Fibroblast of peridontal ligament (primary cell): ENCODE measurements around the gene MNT.
"Not testable (repeated sequence)": the region's sequence is repeated elsewhere in the genome, so short reads cannot be mapped to it uniquely, and the experiment has no call there.

ENCODE experiments used
- DNase-seq: peaks from one replicate; pipeline ENCODE4 v3.0.0-alpha.2; 2010; ENCODE audit errors: extremely low read depth

Gene MNT, protein sequence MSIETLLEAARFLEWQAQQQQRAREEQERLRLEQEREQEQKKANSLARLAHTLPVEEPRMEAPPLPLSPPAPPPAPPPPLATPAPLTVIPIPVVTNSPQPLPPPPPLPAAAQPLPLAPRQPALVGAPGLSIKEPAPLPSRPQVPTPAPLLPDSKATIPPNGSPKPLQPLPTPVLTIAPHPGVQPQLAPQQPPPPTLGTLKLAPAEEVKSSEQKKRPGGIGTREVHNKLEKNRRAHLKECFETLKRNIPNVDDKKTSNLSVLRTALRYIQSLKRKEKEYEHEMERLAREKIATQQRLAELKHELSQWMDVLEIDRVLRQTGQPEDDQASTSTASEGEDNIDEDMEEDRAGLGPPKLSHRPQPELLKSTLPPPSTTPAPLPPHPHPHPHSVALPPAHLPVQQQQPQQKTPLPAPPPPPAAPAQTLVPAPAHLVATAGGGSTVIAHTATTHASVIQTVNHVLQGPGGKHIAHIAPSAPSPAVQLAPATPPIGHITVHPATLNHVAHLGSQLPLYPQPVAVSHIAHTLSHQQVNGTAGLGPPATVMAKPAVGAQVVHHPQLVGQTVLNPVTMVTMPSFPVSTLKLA

DNA sequence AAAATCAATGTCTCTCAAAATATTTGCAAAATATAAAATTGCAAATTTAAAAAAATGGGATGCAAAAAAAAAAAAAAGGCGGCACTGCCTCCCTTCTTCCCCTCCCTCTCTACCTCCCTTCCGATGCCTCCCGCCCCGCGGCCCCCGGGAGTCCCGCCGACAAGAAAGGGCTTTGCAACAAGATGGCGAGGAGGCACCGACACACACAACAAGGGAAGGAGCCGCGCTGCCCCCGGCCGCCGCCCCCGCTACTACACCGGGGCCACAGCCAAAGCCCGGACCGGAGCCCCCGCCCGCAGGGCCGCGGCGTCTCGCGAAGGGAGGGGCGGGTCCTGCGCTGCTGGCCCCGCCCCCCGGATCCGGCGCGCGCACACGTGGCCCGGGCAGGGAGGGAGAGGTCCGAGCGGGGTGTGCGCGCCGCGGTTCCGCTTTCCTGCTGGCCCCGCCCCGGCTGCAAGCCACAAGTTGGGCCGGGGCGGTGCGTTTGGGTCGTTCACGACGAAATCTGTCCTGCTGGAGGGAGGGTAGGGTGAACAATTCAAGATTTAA is at the start of gene MNT:
Gene MNT, minus strand, starts transcription at position 184 of the 549 bp plus-strand sequence. CDS start 348 bp downstream, outside the sequence.
- DNase-seq: no peak

DNA sequence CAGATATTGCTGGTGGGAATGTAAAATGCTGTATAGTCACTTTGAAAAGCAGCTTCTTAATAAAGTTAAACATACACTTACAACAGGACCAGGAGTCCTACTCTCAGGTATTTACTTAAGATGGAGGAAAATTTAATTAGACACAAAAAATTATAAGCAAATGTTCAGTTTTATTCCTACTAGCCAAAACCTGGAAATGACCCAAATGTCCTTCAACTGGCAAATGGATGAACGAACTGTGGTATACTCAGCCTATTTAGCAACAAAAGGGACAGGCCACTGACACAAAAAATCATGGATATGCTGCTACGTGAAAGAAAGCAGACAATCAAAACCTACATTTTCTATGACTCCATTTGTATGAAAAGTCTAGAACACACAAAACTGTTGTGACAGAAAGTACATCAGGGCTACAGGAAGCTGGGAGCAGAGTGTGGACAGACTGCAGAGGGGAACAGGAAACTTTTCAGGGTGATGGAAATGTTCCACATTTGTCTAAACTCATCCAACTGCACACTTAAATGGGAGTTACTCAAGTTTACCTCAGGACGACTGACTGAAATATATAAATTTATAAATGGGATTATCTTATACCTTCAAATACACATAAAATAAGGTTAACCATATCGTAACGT is 49.3 kb upstream of the MNT start:
- no peak for DNase-seq

DNA sequence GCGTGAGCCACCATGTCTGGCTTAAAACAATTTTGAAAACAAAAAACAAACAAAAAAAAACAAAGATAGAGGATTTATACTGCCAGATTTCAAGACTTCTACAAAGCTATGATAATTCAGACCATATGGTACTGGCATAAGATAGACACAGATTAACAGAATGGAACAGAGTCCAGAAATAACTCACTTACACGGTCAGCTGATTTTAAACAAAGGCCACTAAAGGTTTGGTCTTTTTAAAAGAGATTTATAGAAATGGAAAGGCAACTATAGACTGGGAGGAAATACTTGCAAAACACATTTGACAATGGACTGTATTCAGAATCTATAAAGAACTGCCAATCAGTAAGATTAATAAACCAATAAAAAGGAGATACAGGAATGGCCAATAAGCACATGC is 48.6 kb upstream of the MNT start:
- DNase-seq: peak; percentile 84

DNA sequence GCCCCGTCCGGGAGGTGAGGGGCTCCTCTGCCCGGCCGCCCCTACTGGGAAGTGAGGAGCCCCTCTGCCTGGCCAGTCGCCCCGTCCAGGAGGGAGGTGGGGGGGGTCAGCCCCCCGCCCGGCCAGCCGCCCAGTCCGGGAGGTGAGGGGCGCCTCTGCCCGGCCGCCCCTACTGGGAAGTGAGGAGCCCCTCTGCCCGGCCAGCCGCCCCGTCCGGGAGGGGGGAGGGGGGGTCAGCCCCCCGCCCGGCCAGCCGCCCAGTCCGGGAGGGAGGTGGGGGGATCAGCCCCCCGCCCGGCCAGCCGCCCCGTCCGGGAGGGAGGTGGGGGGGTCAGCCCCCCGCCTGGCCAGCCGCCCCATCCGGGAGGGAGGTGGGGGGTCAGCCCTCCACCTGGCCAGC is 46.6 kb upstream of the MNT start:
- not testable (repeated sequence) for DNase-seq

DNA sequence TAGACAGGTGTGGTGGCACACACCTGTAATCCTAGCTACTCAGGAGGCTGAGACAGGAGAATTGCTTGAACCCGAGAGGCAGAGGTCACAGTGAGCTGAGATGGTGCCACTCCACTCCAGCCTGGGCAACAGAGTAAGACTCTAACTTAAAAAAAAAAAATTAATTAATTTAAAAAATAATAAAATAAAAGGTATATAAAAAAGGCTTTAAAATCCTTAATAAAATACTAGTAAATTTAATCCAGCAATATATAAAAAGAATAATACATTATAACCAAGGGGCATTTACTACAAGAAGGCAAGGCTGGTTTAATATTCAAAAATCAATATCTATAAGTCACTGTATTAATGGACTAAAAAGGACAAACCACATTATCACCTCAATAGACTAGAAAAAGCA is 44.8 kb upstream of the MNT start:
- no peak for DNase-seq

DNA sequence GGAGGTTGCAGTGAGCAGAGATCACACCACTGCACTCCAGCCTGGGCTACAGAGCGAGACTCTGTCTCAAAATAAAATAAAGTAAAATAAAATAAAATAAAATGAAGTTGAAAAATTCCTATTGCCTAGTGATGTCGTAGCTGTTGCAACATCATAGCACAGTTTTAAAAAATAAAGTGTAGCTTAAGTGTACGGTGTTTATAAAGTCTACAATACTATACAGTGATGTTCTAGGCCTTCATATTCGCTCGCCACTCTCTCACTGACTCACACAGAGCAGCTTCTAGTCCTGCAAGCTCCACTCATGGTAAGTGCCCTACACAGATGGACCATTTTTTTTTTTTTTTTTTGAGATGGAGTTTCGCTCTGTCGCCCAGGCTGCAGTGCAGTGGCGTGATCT is 43.5 kb upstream of the MNT start:
- DNase-seq: peak; percentile 35

DNA sequence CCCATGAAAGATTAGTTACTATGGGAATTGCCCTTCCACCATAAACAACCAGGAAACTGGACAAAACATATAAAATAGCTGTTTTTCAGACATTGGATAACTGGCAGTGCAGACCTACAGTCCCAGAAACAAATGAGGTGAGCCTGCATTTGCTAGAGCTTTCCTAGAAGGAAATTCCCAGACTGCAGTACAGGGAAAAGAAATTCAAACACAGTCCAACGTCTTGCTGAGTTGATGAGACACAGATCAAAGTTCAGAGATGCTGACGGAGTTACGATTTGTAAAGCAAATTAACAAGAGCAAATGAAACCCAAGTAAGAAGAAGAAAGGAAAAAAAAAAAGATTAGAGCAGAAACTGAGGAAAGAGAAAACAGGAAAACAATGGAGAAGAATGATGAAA is 41.3 kb upstream of the MNT start:
- peak; percentile 53 for DNase-seq

DNA sequence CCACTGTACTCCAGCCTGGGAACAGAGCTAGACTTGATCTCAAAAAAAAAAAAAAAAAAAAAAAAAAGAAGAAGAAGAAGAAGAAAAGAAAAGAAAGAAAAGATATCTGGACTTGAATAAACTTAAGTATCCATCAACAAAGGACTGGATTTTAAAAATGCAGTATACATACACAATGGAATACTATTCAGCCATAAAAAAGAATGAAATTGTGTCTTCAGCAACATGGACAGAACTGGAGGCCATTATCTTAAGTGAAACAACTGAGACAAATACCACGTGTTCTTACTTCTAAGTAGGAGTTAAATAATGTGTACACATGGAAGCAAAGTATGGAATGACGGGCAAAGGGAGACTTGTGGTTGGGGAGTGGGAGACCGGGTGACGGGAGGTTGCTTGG is 40.1 kb upstream of the MNT start:
- DNase-seq: no peak

DNA sequence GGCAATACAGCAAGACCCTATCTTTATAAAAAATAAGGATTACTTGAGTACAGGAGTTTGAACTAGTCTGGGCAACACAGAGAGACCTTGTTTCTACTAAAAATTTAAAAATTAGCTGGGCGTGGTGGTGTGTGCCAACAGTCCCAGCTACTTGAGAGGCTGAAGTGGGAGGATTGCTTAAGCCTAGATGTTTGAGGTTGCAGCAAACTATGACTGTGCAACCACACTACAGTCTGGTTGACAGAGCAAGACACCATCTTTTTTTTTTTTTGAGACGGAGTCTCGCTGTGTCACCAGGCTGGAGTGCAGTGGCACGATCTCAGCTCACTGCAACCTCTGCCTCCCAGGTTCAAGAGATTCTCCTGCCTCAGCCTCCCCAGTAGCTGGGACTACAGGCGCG is 39.1 kb upstream of the MNT start:
- DNase-seq: peak; percentile 91

DNA sequence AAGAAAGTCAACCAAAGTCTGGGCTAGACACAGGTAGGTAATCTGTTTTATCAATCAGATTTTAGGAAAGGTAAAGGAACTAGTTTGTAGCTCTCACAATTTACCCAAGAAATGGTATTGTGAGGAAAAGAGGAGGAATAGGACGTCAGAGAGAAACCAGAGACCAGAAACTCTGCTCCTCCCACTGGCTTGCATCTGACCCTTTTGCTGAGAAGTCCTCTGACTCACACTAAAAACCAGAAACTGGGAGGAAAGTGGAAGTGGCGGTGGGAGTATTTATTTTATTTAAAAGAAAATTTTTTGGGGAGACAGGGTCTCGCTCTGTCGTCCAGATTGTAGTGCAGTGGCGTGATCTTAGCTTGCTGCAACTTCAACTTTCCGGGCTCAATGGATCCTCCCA is 38.0 kb upstream of the MNT start:
- peak; percentile 89 for DNase-seq

DNA sequence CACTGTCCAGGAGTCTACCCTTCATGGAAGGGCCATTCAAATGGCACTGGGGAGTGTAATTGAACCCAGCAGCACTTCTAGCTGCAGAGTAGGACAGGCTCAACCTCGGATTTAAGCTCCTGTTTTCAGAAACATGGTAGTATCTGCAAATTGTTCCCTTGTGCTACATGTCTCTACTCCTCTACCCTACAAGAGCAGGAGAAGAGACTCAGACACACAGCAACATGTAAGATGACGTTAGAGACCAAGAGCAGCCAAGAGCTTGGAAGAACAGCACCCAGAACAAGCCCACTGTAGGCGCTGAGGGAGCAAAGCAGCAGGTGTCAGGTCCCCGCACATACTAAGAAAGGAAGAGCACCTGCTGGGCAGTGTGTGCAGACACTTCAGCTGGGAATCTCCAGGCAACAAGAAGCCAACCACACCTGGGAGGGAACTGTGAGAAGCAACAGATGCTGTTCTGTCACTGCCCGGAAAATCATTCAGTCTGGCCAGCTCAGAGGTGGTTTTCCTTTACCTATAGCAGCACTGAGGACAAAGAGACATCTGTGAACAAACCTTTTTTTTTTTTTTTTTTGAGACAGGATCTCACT is 35.6 kb upstream of the MNT start:
- DNase-seq: no peak

DNA sequence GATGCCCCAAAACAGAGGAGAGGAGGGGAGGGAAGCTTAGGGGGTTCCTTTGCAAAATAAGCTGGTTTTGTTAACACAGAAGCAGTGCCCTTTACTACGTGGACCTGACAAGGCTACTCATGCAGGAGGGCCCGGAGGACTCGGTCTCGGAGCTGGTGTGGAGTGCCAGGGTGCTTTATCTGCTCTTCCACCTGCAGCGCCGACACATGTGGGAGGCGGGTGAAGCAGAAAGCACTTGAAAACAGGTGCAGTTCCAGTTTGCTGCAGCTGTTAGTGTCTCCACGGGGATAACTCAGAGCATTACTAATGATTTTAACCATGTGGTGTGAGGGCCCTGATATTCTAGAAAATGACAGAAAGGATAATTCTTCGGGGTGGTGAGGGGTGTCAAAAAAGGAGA is 35.0 kb upstream of the MNT start:
- DNase-seq: no peak

DNA sequence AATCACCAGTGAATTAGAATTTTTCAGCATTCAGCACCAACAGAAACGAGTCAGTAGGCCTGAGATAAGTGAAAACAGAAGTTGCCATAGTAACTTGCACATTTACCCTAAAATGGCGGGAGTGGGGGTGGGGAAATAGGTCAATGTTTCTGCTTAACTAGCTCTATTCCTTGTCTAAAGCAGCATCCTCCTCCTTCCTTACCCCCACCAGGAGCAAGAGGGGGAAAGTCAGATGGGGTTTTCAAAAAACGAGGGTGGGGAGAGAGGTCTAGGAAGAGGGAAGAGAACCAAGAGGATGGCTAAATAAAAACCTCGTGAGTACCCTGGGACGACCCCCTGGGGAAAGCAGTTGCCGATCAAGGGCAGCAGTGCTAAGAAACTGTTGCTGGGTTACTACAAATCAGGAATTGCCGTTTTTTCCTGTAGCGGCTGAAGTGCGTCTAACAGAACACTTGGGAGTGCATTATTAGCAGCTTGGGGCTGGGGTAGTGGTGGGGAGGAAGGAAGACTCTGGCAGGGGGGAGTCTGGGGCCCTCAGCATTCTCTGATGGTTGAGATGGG is 34.4 kb upstream of the MNT start:
- peak; percentile 85 for DNase-seq

DNA sequence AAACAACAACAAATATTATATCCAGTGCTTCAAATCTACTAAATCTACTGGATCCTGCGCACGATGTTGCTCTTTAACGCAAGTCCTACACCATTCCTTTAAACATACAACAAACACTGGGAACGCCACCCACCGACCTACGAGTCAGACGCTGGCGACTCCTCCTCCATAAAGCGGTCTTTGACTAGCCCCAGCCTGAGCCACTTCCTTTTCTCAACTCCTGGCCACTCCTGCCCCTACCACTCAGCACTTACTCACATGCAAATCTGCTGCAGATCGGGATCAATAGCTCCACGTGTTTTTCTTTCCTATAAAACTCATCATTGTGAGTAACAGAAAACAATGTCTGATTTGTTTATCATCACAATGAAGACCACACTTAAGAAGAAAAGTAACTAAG is 32.8 kb upstream of the MNT start:
- peak; percentile 28 for DNase-seq

DNA sequence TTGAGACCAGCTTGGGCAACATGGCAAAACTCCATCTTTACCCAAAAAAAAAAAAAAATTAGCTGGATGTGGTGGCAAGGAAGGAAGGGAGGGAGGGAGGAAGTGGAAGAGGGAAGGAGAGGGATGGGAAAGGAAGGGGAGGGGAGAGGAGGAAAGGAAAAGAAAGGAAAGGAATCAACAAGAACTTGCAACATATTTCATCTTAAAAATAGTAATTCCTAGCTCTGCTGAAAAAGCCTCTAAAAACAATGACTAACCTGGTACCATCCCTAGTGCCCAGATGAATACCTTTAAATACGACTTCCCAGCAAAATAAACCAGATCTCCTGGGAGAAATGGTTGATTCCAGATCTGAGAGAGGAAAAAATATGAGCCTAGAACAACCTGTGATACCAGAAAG is 27.1 kb upstream of the MNT start:
- no peak for DNase-seq

DNA sequence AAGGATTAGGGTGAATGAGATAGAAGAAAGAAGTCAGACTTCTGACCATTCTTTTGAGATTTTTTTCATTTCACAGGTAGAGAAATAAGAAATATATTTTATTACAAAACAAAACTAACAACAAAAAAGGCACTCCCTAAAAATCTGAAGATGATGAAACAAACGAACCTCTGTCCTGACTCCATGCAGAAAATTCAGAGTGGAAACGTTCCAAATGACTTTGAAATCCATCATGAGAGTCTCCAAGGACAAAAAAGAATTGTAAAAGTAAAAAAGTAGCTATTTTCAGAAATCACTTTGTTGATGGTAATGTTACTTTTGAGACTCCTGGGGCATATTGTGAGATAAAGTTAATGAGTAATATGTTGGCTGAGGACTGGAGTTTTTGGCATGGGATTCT is 26.4 kb upstream of the MNT start:
- DNase-seq: no peak

DNA sequence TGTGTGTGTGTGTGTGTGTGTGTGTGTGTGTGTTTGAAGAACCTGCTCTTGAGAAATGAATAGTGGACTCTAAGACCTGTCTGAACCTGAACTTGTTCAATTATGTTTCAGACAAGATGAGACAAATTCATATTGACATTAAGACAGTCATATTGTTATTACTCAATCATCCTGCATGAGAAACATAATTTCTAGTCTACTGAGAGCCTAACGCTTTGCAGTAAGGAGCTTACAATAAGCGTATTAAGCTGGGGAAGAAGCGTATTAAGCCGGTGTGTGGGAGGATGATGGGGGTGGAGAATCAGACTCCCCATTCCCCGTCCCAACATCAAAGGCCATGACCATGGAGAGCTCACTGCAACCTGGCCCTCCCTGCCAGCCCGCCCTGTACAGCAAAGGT is 22.4 kb upstream of the MNT start:
- no peak for DNase-seq

DNA sequence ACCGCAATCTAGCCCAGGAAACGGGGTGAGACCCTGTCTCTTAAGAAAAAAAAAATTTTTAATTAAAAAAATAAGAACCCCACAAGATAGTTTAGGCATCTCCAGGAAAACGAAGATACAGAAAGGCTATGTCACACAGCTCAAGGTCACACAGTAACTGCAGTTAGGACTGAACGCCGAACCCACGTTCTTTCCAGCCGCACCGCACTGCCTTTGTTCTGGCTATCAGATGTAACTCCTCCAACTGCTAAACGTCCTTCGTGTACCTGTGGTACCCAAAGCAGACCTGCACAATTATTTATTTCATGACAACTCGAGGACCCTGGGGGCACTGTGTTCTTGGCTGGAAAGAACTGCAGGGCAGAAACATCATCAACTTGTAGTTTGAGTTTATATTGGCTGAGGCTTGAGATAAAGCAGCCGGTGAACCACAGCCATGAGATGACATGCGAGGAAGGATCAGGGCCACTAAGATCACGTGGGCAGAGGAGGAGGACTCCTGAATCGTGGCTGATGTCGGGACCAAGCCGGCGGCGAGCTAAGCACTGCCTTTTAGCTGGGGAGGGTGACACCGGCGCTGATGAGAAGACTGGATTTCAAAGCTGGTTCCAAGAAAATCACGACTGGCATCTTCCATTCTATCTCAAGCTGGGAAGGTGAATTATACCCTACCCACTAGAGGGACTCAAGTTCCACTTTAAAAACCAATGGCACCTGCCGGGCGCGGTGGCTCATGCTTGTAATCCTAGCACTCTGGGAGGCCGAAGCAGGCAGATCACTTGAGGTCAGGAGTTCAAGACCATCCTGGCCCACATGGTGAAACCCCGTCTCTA is 20.7 kb upstream of the MNT start:
- no peak for DNase-seq

DNA sequence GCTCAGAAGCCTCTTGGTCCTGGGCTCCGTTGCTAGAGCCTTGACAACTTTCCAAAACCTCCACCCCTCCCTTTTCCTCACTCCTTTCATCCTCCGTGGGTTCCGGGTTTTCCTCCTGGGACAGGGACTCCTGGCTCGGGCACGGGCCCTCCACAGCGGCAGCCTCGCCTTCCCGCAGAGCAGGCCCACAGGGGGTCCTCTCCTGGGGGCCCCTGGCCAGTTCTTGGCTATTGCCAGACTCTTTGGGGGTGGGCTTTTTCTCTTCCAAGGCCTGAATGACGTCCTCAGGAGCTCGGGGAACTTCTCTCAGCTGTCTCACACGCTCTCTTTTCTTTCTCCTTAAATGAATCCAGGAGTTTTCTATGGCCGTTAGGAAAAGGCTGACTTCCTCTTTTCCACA is 19.3 kb upstream of the MNT start:
- DNase-seq: no peak

DNA sequence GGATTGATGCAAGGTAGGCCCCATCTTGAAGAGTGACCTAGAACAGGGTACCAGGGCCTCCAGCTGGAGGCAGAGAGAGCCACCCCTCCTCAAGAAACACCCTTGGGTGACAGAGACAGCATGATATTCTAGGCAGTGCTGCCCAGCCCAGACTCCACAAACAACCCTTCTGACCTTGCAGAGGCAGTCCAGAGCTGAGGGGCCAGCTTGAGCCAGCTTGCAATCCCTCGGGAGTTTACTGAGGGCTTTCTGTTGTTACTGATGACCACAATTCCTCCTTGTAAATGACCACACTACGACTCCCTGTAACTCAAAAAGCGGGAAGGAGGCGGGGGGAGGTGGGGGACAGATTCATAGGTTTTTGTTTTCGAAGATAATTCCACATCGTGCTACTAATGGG is 18.6 kb upstream of the MNT start:
- no peak for DNase-seq

DNA sequence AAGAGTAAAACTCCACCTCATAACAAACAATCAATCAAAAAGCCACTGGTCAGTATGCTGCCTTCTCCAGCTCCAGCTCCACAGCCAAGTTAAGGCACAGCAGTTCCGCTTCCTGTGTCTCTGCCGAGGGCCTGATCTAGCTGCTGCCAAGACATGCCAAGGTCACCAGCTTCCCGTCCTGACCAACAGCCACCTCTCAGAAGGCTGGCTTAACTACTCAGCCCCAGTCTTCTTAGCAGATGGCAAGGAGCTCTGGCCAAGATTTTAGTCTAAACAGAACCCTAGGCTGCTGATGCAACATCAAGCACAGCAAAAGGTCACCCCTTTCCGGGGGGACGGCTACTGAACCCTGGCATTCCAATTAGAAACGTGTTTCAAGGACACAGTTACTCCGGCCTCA is 17.7 kb upstream of the MNT start:
- DNase-seq: peak; percentile 61
